GM21717 (cell line): ENCODE data around the gene CCT3.
A peak's percentile ranks its signal among the peaks of the same experiment; 100 is the strongest.

Source experiments
- ATAC-seq: cut with Tn5 transposase; IDR thresholded peaks from one replicate; pipeline ENCODE4 v1.9.1; 2021; ENCODE audit warnings: mild to moderate bottlenecking, moderate library complexity; ENCODE audit not compliant: unreplicated experiment

Gene CCT3

GRCh38 chr1:156282479-156283222, 55.4 kb downstream of the CCT3 start, which contains the start of gene SMG5:
TSS of gene SMG5 (minus strand) at chr1:156282825. CDS start at chr1:156282680, 145 bp downstream.
- peak; percentile 69 for ATAC-seq

GRCh38 chr1:156281693-156282478, 56.2 kb downstream of the CCT3 start:
- ATAC-seq: no peak

- peak; percentile 46 for ATAC-seq
These were observed 56.8 kb downstream of the CCT3 start for GRCh38 chr1:156281281-156281680.

GRCh38 chr1:156279837-156280236, 58.3 kb downstream of the CCT3 start:
- ATAC-seq: no peak

GRCh38 chr1:156276966-156277381, 61.1 kb downstream of the CCT3 start:
- ATAC-seq: no peak

GRCh38 chr1:156276532-156276931, 61.6 kb downstream of the CCT3 start:
- ATAC-seq: no peak

GRCh38 chr1:156270314-156270713, 67.8 kb downstream of the CCT3 start:
- ATAC-seq: no peak

- no peak for ATAC-seq
These were observed 69.8 kb downstream of the CCT3 start for GRCh38 chr1:156268336-156268735.

- ATAC-seq: no peak
These were observed 72.0 kb downstream of the CCT3 start for GRCh38 chr1:156266051-156266450.

- no peak for ATAC-seq
These were observed 74.8 kb downstream of the CCT3 start for GRCh38 chr1:156263288-156263655.

- ATAC-seq: no peak
These were observed 75.4 kb downstream of the CCT3 start for GRCh38 chr1:156262461-156263287.

GRCh38 chr1:156260896-156261295, 77.2 kb downstream of the CCT3 start:
- ATAC-seq: no peak

- ATAC-seq: no peak
These were observed 78.3 kb downstream of the CCT3 start for GRCh38 chr1:156259805-156260204.
